ENCODE results near the gene TEX29. TPM values are rescaled to one million over a fixed set of nuclear protein-coding genes. Genes with fewer than 3 reads are reported as not detected.

Gene TEX29
- total RNA-seq, 4 donors from 2014 or later: 2.4 TPM; not detected in 3

GRCh38 chr13:111370570-111371535, 50.4 kb downstream of the TEX29 start:
- 79% methylated on average over 29 of the region's 29 CpGs for WGBS, 2 donors
- peak in 1 of 2 donors; percentile 0 for DNase-seq (ENCODE audit: low spot score in 2 of 2)
- H3K27me3 ChIP-seq: no peaks in the 10 kb centered on the region
- TF ChIP-seq EP300 (IDR thresholded peaks at IDR 0.05) (no peak), CTCF (IDR thresholded peaks at IDR 0.05) (no peak), POLR2A (IDR thresholded peaks at IDR 0.05) (no peak)
- H3K4me3 ChIP-seq: no peak overlapping the region
- H3K4me1 ChIP-seq: peaks cover 0 to 4% (median 0%) of the 10 kb centered on the region in 4 donors
- no peaks in the 10 kb centered on the region for H3K9me3 ChIP-seq
- peak overlapping the region in 1 of 4 donors; percentile 8 for H3K27ac ChIP-seq
- H3K36me3 ChIP-seq: no peaks in the 10 kb centered on the region

- DNase-seq (ENCODE audit: low spot score in 2 of 2): peak in 1 of 2 donors; percentile 1
- Histone ChIP-seq H3K27me3 (no peaks in the 10 kb centered on the region), H3K4me1 (peaks cover 0 to 4% (median 0%) of the 10 kb centered on the region in 4 donors), H3K27ac (peak overlapping the region in 1 of 4 donors; percentile 8), H3K36me3 (no peaks in the 10 kb centered on the region), H3K4me3 (no peak overlapping the region), H3K9me3 (no peaks in the 10 kb centered on the region)
- WGBS, 2 donors: 50 to 51% methylated on average over 7 of the region's 7 CpGs
- TF ChIP-seq POLR2A (IDR thresholded peaks at IDR 0.05) (no peak), EP300 (IDR thresholded peaks at IDR 0.05) (no peak), CTCF (IDR thresholded peaks at IDR 0.05) (no peak)
Observed at GRCh38 chr13:111371720-111372119, 51.3 kb downstream of the TEX29 start.

- no peak for TF ChIP-seq POLR2A (IDR thresholded peaks at IDR 0.05)
- TF ChIP-seq EP300 (IDR thresholded peaks at IDR 0.05): no peak
- TF ChIP-seq CTCF (IDR thresholded peaks at IDR 0.05): no peak
- H3K4me3 ChIP-seq: no peak overlapping the region
- no peak overlapping the region for H3K27ac ChIP-seq
- WGBS, 2 donors: 80 to 83% methylated on average over 23 of the region's 23 CpGs
- H3K36me3 ChIP-seq: no peaks in the 10 kb centered on the region
- H3K4me1 ChIP-seq: peaks cover 0 to 4% (median 0%) of the 10 kb centered on the region in 4 donors
- H3K27me3 ChIP-seq: no peaks in the 10 kb centered on the region
- DNase-seq (ENCODE audit: low spot score in 2 of 2): peak in 1 of 2 donors; percentile 2
- H3K9me3 ChIP-seq: no peaks in the 10 kb centered on the region
Observed at GRCh38 chr13:111372651-111373425, 52.4 kb downstream of the TEX29 start.

- TF ChIP-seq POLR2A (IDR thresholded peaks at IDR 0.05) (no peak), CTCF (IDR thresholded peaks at IDR 0.05) (no peak), EP300 (IDR thresholded peaks at IDR 0.05) (no peak)
- peaks cover 0 to 4% (median 0%) of the 10 kb centered on the region in 4 donors for H3K4me1 ChIP-seq
- no peaks in the 10 kb centered on the region for H3K27me3 ChIP-seq
- no peak overlapping the region for H3K4me3 ChIP-seq
- no peaks in the 10 kb centered on the region for H3K36me3 ChIP-seq
- no peak overlapping the region for H3K27ac ChIP-seq
- H3K9me3 ChIP-seq: no peaks in the 10 kb centered on the region
- 74 to 82% methylated on average over 6 of the region's 6 CpGs for WGBS, 2 donors
- DNase-seq (ENCODE audit: low spot score in 2 of 2): no peak
Observed at GRCh38 chr13:111373486-111373885, 53.0 kb downstream of the TEX29 start.
